Myometrial cell (primary cell): ENCODE results near the gene TBCD. TPM values are rescaled to one million over a fixed set of nuclear protein-coding genes. Genes with fewer than 3 reads are reported as not detected.

Experiments used
- total RNA-seq: library from RNA; depleted of rRNA; stranded (reverse); fragments of >200 nt; gene quantifications from 2 replicates; pipeline ENCODE4 v1.2.3, GENCODE V29; 2015

The TBCD gene
- 41.2 and 51.9 TPM in 2 replicates for total RNA-seq

GRCh38 chr17:82751571-82752370 lies at the start of gene TBCD:
TBCD (plus strand) TSS chr17:82752065; CDS start chr17:82752194, 129 bp downstream.

GRCh38 chr17:82716203-82717010 lies 35.5 kb upstream of the TBCD start, which contains the start of gene FN3KRP:
FN3KRP (plus strand) TSS chr17:82716706; CDS start chr17:82716756, 50 bp downstream.

GRCh38 chr17:82734987-82735866 lies 16.6 kb upstream of the TBCD start, which contains the start of gene FN3K:
FN3K (plus strand) TSS chr17:82735615; CDS start chr17:82735637, 22 bp downstream.

GRCh38 chr17:82839617-82840292 lies 87.9 kb downstream of the TBCD start, which contains the start of gene ZNF750:
ZNF750 (minus strand) TSS chr17:82840022; CDS start chr17:82832454, 7,568 bp downstream.

Other genes with a start within 250 kb of the TBCD start
- gene FOXK2, start 232.3 kb upstream of the TBCD start, total RNA-seq: 25.7 and 30.1 TPM in 2 replicates
- gene WDR45B, start 103.6 kb upstream of the TBCD start, total RNA-seq: 55.9 and 59.0 TPM in 2 replicates
- 4.0 and 9.7 TPM in 2 replicates for gene RAB40B, start 53.4 kb upstream of the TBCD start, total RNA-seq
- 23.4 and 24.8 TPM in 2 replicates for gene FN3KRP, start 35.4 kb upstream of the TBCD start, total RNA-seq
- 0.35 and 2.9 TPM in 2 replicates for gene FN3K, start 16.4 kb upstream of the TBCD start, total RNA-seq
- gene ZNF750, start 88.0 kb downstream of the TBCD start, total RNA-seq: not detected in 2 replicates